K562 (cell line): ENCODE measurements around the gene HPN. TPM values are rescaled to one million over a fixed set of nuclear protein-coding genes. Genes with fewer than 3 reads are reported as not detected.

Source experiments
- BDP1 ChIP-seq: IDR thresholded peaks from 3 replicates; pipeline ENCODE4 v1.6.1; 2011; ENCODE audit not compliant: insufficient read length, insufficient read depth
- LCOR ChIP-seq: sonication (generic); formaldehyde crosslinking; IDR thresholded peaks from 2 replicates; pipeline ENCODE4 v1.8.0; 2022; ENCODE audit warnings: mild to moderate bottlenecking, missing genetic modification reagents
- MYBL2 ChIP-seq, 2 experiments: fragments of 450-650 bp in 1 of 2; sonication (generic) in 1 of 2; formaldehyde crosslinking in 1 of 2; IDR thresholded peaks; 2 replicates each; pipeline versions ENCODE4 v1.6.1 to v1.8.1; 2017 to 2022; ENCODE audit warnings: borderline replicate concordance in 1 of 2, inconsistent platforms in 1 of 2, low read depth in 1 of 2, mild to moderate bottlenecking in 1 of 2, missing genetic modification reagents in 1 of 2, moderate library complexity in 1 of 2
- NCOA1 ChIP-seq: fragments of 450-650 bp; IDR thresholded peaks from 2 replicates; pipeline ENCODE4 v1.6.1; 2016; ENCODE audit warnings: low read depth
- NR4A1 ChIP-seq, 2 experiments: fragments of 250-450 bp in 1 of 2; fragments of 450-650 bp in 1 of 2; sonication (Bioruptor Pico) in 1 of 2; IDR thresholded peaks; 2 replicates each; pipeline versions ENCODE4 v1.4.0 to v1.6.1; 2016 to 2020; ENCODE audit warnings: mild to moderate bottlenecking in 2 of 2, missing compliant biosample characterization in 1 of 2, missing genetic modification characterization in 1 of 2, moderate library complexity in 1 of 2
- POLR2A ChIP-seq: fragments of 450-650 bp; conservative IDR thresholded peaks from 2 replicates; pipeline ENCODE4 v1.6.1; 2016
- POLR2AphosphoS5 ChIP-seq: IDR thresholded peaks from 2 replicates; pipeline ENCODE4 v1.6.1; 2011; ENCODE audit warnings: mild to moderate bottlenecking, low read depth, low read length, moderate library complexity; ENCODE audit not compliant: control insufficient read depth, insufficient read depth
- RBM22 ChIP-seq: fragments of 200-400 bp; formaldehyde crosslinking; IDR thresholded peaks from 2 replicates; pipeline ENCODE4 v1.6.1; 2018; ENCODE audit warnings: low read length, low read depth; ENCODE audit not compliant: poor library complexity, severe bottlenecking
- SP2 ChIP-seq: IDR thresholded peaks from 2 replicates; pipeline ENCODE4 v1.6.1; 2011; ENCODE audit warnings: mild to moderate bottlenecking, low read depth, low read length, moderate library complexity; ENCODE audit not compliant: poor library complexity, severe bottlenecking; ENCODE audit errors: extremely low read depth
- SREBF1 ChIP-seq: fragments of 150-350 bp; IDR thresholded peaks from 2 replicates; pipeline ENCODE4 v1.6.1; 2014; ENCODE audit warnings: antibody characterized with exemption, low read depth, low read length, borderline replicate concordance
- STAG1 ChIP-seq: sonication (generic); formaldehyde crosslinking; IDR thresholded peaks from 2 replicates; pipeline ENCODE4 v1.5.0; 2020; ENCODE audit warnings: missing genetic modification reagents, borderline replicate concordance
- TAL1 ChIP-seq: fragments of 450-650 bp; IDR thresholded peaks from 2 replicates; pipeline ENCODE4 v1.6.1; 2016; ENCODE audit warnings: mild to moderate bottlenecking
- U2AF1 ChIP-seq: fragments of 200-400 bp; formaldehyde crosslinking; optimal IDR thresholded peaks from 2 replicates; pipeline ENCODE3; 2017; ENCODE audit warnings: mild to moderate bottlenecking, low read depth, low read length, moderate library complexity
- ZC3H11A ChIP-seq: IDR thresholded peaks from 2 replicates; pipeline ENCODE4 v1.6.1; 2012; ENCODE audit warnings: low read depth, low read length, improper control_type of control experiment
- ZNF668 ChIP-seq: fragments of 250-450 bp; sonication (Bioruptor Pico); IDR thresholded peaks from 2 replicates; pipeline ENCODE4 v1.8.0; 2022; ENCODE audit warnings: mild to moderate bottlenecking, inconsistent platforms
- polyA plus RNA-seq, 8 experiments: library from polyadenylated mRNA; depleted of rRNA in 4 of 8; stranded (reverse) in 5 of 8; unstranded in 3 of 8; fragments of >200 nt; fragmentation: Nextera tagmentation in 2 of 8; fragmentation: Illumina TruSeq in 1 of 8; extraction: Ambion mirVana in 2 of 8; extraction: Trizol in 1 of 8; gene quantifications; 2 replicates each; pipeline versions ENCODE4 v1.2.1 to v1.2.3, GENCODE V29; 2011 to 2014; ENCODE audit warnings: inconsistent platforms in 1 of 8, missing spikeins in 1 of 8
- total RNA-seq, 7 experiments: library from RNA; depleted of rRNA in 6 of 7; stranded (reverse); fragments of >200 nt in 6 of 7; fragmentation: Illumina TruSeq in 2 of 7; extraction: Trizol in 2 of 7; gene quantifications; 2 replicates each; pipeline versions ENCODE4 v1.2.1 to v1.2.3, GENCODE V29; 2011 to 2021; ENCODE audit warnings: low replicate concordance in 1 of 7
- TF ChIP-seq, protein P1 (sequence below): fragments of 450-650 bp; IDR thresholded peaks from 2 replicates; pipeline ENCODE4 v1.7.0; 2016; ENCODE audit warnings: borderline replicate concordance
- TF ChIP-seq, protein P2 (sequence below): sonication (generic); formaldehyde crosslinking; IDR thresholded peaks from 2 replicates; pipeline ENCODE4 v1.8.0; 2022; ENCODE audit warnings: missing genetic modification reagents, mild to moderate bottlenecking, borderline replicate concordance
- TF ChIP-seq, protein P3 (sequence below): sonication (generic); formaldehyde crosslinking; IDR thresholded peaks from 2 replicates; pipeline ENCODE4 v1.8.0; 2022; ENCODE audit warnings: mild to moderate bottlenecking, missing genetic modification reagents
- TF ChIP-seq, protein P4 (sequence below), 2 experiments: fragments of 200-800 bp in 1 of 2; sonication (Bioruptor generic) in 1 of 2; sonication (generic) in 1 of 2; formaldehyde crosslinking in 1 of 2; IDR thresholded peaks in 1 of 2; conservative IDR thresholded peaks in 1 of 2; 2 replicates each; pipeline versions ENCODE4 v1.5.0 to v1.6.1; 2016 to 2020; ENCODE audit warnings: missing compliant biosample characterization in 1 of 2, missing genetic modification characterization in 1 of 2, missing genetic modification reagents in 1 of 2

HPN gene
- total and polyA plus RNA-seq, 9 of the 15 experiments (the other 6 are each of a cell fraction or from before 2014, with no cell fraction given), result 0.10 to 0.20 TPM; not detected in 7

DNA sequence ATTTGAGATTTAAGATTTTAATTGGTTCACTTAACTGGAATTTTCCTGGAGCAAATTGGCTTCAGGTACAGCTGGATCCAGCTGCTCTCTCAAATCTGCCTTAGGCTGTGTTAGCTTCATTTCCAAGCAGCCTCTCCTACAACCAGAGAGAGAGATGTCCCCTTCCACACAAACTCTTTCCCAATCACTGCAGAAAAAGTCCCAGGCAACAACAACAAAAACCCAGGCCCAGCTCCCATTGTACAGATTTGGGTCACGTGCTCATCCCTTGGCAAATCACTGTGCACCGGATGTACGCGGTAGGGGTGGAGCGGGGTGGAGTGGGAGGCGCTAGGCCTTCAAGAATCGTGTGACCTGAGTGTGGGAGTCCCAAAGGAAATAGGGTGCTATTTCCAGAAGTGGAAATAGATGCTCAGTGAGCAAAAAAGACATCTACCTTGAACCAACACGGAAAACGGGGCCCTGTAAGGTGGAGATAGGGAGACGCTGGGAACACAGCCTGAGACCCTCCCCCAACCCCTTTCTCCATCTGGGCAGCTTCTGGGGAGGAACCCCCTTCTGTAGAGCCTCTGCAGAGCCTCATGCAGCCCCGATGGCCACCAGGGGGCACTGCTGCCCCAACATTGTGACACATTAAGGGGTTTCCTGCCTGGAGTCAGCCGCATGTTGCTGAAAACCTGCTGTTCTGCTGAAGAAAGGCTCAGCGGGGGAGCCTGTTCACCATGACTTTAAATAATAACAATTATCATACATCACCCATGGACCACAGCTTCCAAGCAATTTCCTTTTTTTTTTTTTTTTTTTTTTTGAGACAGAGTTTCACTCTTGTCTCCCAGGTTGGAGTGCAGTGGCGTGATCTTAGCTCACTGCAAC, 25.4 kb downstream of the HPN start (continued):
- TF ChIP-seq RBM22, result no peak
- TF ChIP-seq ZC3H11A, result peak; percentile 51; the same call in 1 of the 2 replicates
- TF ChIP-seq, protein P1, sequence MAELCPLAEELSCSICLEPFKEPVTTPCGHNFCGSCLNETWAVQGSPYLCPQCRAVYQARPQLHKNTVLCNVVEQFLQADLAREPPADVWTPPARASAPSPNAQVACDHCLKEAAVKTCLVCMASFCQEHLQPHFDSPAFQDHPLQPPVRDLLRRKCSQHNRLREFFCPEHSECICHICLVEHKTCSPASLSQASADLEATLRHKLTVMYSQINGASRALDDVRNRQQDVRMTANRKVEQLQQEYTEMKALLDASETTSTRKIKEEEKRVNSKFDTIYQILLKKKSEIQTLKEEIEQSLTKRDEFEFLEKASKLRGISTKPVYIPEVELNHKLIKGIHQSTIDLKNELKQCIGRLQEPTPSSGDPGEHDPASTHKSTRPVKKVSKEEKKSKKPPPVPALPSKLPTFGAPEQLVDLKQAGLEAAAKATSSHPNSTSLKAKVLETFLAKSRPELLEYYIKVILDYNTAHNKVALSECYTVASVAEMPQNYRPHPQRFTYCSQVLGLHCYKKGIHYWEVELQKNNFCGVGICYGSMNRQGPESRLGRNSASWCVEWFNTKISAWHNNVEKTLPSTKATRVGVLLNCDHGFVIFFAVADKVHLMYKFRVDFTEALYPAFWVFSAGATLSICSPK, result no peak
- TF ChIP-seq, protein P2, sequence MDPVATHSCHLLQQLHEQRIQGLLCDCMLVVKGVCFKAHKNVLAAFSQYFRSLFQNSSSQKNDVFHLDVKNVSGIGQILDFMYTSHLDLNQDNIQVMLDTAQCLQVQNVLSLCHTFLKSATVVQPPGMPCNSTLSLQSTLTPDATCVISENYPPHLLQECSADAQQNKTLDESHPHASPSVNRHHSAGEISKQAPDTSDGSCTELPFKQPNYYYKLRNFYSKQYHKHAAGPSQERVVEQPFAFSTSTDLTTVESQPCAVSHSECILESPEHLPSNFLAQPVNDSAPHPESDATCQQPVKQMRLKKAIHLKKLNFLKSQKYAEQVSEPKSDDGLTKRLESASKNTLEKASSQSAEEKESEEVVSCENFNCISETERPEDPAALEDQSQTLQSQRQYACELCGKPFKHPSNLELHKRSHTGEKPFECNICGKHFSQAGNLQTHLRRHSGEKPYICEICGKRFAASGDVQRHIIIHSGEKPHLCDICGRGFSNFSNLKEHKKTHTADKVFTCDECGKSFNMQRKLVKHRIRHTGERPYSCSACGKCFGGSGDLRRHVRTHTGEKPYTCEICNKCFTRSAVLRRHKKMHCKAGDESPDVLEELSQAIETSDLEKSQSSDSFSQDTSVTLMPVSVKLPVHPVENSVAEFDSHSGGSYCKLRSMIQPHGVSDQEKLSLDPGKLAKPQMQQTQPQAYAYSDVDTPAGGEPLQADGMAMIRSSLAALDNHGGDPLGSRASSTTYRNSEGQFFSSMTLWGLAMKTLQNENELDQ (CRISPR knock-in tag), result no peak
- no peak for TF ChIP-seq BDP1
- TF ChIP-seq POLR2AphosphoS5, result no peak
- TF ChIP-seq SP2, result no peak
- TF ChIP-seq NR4A1 (CRISPR knock-in tag; IDR thresholded peaks at IDR 0.05), result no peak
- no peak for TF ChIP-seq NR4A1 (tag; IDR thresholded peaks at IDR 0.05)
- TF ChIP-seq, protein P3, sequence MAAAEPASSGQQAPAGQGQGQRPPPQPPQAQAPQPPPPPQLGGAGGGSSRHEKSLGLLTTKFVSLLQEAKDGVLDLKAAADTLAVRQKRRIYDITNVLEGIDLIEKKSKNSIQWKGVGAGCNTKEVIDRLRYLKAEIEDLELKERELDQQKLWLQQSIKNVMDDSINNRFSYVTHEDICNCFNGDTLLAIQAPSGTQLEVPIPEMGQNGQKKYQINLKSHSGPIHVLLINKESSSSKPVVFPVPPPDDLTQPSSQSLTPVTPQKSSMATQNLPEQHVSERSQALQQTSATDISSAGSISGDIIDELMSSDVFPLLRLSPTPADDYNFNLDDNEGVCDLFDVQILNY (CRISPR knock-in tag), result no peak
- no peak for TF ChIP-seq POLR2A
- no peak for TF ChIP-seq NCOA1
- TF ChIP-seq ZNF668 (CRISPR knock-in tag), result no peak
- TF ChIP-seq STAG1 (CRISPR knock-in tag), result peak; percentile 71; the same call in 1 of the 2 replicates
- no peak for TF ChIP-seq U2AF1
- TF ChIP-seq, protein P4, sequence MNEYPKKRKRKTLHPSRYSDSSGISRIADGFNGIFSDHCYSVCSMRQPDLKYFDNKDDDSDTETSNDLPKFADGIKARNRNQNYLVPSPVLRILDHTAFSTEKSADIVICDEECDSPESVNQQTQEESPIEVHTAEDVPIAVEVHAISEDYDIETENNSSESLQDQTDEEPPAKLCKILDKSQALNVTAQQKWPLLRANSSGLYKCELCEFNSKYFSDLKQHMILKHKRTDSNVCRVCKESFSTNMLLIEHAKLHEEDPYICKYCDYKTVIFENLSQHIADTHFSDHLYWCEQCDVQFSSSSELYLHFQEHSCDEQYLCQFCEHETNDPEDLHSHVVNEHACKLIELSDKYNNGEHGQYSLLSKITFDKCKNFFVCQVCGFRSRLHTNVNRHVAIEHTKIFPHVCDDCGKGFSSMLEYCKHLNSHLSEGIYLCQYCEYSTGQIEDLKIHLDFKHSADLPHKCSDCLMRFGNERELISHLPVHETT (CRISPR knock-in tag; conservative IDR thresholded peaks at IDR 0.05 in 1 of 2, IDR thresholded peaks at IDR 0.05 in 1 of 2), result no peak
- TF ChIP-seq SREBF1, result no peak
- TF ChIP-seq TAL1, result 0 out of 2 replicates have a peak, but pooled peaks have one; percentile 8
- TF ChIP-seq LCOR, result 0 out of 2 replicates have a peak, but pooled peaks have one; percentile 22
- no peak for TF ChIP-seq MYBL2 (IDR thresholded peaks at IDR 0.05; ENCODE audit: low read depth)
- TF ChIP-seq MYBL2 (CRISPR knock-in tag; IDR thresholded peaks at IDR 0.05; ENCODE audit: borderline replicate concordance), result no peak
